ENCODE results near the gene TOMM34.

The TOMM34 gene

DNA sequence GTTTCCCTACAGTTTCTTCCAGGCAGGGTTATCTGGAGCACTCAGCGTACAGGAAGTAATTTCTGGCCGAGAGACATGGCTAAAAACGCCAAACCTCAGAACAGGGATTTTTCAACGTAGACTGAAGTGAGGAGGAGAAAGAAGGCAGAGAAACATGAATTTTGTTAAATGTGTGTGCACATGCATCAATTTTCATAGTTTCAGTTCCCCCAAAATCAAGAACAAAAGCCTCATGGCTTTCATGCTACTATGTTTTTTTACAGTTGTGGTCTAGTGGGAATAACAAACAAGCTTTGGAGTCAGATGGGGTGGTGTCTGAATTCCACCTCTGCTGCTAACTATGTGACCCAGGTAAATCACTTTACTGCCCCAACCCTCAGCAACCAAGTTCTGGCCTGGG is 4.9 kb downstream of the TOMM34 start:
- H3K27ac ChIP-seq = no peak overlapping the region

DNA sequence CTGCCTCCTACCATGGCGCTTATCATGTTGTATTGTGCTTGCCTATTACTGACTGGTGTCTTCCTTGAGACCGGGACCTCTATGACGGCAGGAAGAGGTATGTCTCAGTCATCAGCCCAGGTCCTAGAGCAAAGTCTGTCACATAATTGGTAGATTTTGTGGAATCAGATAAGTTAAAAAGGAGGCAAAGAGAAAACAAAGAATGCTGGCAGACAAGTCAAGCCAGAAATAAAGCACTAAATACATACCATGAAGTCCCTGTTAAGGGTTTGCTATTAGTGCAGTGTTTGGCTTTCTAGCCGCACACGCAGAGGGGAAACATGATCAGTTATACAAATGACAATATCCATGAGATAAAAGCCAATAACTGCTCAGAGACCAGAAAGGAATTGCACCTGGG is 6.0 kb downstream of the TOMM34 start:
- TF ChIP-seq, protein P1, sequence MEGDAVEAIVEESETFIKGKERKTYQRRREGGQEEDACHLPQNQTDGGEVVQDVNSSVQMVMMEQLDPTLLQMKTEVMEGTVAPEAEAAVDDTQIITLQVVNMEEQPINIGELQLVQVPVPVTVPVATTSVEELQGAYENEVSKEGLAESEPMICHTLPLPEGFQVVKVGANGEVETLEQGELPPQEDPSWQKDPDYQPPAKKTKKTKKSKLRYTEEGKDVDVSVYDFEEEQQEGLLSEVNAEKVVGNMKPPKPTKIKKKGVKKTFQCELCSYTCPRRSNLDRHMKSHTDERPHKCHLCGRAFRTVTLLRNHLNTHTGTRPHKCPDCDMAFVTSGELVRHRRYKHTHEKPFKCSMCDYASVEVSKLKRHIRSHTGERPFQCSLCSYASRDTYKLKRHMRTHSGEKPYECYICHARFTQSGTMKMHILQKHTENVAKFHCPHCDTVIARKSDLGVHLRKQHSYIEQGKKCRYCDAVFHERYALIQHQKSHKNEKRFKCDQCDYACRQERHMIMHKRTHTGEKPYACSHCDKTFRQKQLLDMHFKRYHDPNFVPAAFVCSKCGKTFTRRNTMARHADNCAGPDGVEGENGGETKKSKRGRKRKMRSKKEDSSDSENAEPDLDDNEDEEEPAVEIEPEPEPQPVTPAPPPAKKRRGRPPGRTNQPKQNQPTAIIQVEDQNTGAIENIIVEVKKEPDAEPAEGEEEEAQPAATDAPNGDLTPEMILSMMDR (IDR thresholded peaks at IDR 0.05) = no peak
- no peak for TF ChIP-seq ZFX (IDR thresholded peaks at IDR 0.05; ENCODE audit: borderline replicate concordance)
- no peak overlapping the region for H3K27ac ChIP-seq

More for the DNA sequence above, 4.9 kb downstream of the TOMM34 start:
- TF ChIP-seq ZFX (IDR thresholded peaks at IDR 0.05; ENCODE audit: borderline replicate concordance) = no peak
- TF ChIP-seq, protein P1 (IDR thresholded peaks at IDR 0.05) = no peak

DNA sequence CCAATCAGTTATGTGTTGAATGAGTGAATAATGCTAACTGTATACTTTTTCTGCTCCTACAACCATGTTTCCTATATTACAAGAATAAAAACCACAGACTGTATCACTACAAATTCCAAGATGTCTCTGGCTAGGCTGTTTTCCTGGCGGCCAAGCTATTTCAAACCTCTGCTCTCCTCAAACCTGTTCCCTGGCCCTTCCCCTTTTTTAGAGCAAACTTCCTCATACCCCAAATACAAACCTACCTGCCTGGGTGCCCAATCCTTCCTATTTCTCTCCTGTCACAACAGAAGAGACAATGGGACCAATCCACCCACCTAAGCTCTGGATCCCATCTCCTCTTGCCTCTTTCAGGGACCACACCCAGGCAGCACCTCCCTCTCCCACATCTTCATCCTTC is 7.5 kb downstream of the TOMM34 start:
- TF ChIP-seq ZFX (IDR thresholded peaks at IDR 0.05; ENCODE audit: borderline replicate concordance) = no peak
- TF ChIP-seq, protein P1 (IDR thresholded peaks at IDR 0.05) = no peak

GRCh38 chr20:44950368-44950767 is 9.8 kb downstream of the TOMM34 start:
- H3K27ac ChIP-seq = no peak overlapping the region
- no peak for TF ChIP-seq ZFX (IDR thresholded peaks at IDR 0.05; ENCODE audit: borderline replicate concordance)
- TF ChIP-seq, protein P1 (IDR thresholded peaks at IDR 0.05) = no peak

More for the DNA sequence above, 7.5 kb downstream of the TOMM34 start:
- no peak overlapping the region for H3K27ac ChIP-seq

- H3K27ac ChIP-seq = no peak overlapping the region
- TF ChIP-seq, protein P1 (IDR thresholded peaks at IDR 0.05) = no peak
- TF ChIP-seq ZFX (IDR thresholded peaks at IDR 0.05; ENCODE audit: borderline replicate concordance) = no peak
These were observed 11.7 kb downstream of the TOMM34 start for GRCh38 chr20:44948513-44948912.

DNA sequence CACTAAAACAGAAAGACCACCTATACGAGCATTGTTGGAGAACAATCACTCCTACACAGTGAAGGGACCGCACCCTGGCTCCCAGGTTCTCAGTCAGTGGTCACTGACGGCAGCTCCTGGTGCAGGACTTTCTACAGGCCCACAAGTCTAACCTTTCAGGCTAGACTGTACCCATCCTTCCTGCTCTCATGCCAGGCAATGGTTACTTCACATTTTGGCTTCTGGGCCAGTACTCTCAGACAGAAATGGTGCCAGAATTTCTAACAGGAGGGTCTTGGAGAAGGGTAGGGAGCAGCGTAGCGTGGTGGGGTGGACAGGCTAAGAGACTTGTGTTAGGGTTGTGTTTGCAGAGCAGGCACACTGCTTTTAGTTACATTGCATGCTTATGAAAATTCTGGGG is 12.1 kb downstream of the TOMM34 start:
- no peak overlapping the region for H3K27ac ChIP-seq
- no peak for TF ChIP-seq ZFX (IDR thresholded peaks at IDR 0.05; ENCODE audit: borderline replicate concordance)
- TF ChIP-seq, protein P1 (IDR thresholded peaks at IDR 0.05) = no peak

DNA sequence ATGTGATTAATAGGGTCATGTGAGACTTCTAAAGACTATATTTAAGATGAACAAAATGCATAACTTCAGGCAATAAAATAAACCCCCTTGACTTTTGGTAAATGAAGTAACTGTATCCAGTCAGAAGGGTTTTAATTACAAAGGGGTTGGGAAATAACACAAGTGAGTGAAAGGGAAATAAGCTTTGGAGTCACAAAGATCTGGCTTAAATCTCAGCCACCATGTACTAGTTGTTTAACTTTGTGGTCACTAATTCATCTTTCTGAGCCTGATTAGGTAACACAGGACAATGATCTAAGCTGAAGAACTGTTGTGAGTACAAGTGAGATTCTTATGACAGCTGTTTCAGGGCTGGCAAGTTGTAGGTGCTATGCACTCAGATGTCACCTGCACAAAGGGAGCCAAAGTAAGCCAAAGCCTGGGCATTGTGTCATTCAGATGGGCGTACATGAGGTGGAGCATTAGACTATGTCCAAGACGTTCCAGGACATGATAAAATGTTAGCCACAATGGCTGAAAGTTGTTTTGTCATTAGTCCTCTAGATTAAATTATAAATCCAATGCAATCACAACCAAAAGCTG is 13.8 kb downstream of the TOMM34 start:
- H3K27ac ChIP-seq = no peak overlapping the region
- TF ChIP-seq ZFX (IDR thresholded peaks at IDR 0.05; ENCODE audit: borderline replicate concordance) = no peak
- TF ChIP-seq, protein P1 (IDR thresholded peaks at IDR 0.05) = no peak
